HG02885 (cell line): ENCODE data around the gene UBE2J2.
A peak's percentile ranks its signal among the peaks of the same experiment; 100 is the strongest.

Source experiments
- ATAC-seq: cut with Tn5 transposase; IDR thresholded peaks from one replicate; pipeline ENCODE4 v1.9.1; 2021; ENCODE audit warnings: mild to moderate bottlenecking; ENCODE audit not compliant: unreplicated experiment, poor library complexity

Gene UBE2J2

GRCh38 chr1:1296070-1297061 is 22.7 kb upstream of the UBE2J2 start:
- ATAC-seq: no peak

GRCh38 chr1:1295154-1295923 is 21.7 kb upstream of the UBE2J2 start:
- no peak for ATAC-seq

GRCh38 chr1:1294250-1294890 is 20.7 kb upstream of the UBE2J2 start:
- no peak for ATAC-seq

GRCh38 chr1:1293263-1294249 is 19.9 kb upstream of the UBE2J2 start:
- no peak for ATAC-seq

GRCh38 chr1:1292851-1293250 is 19.2 kb upstream of the UBE2J2 start:
- ATAC-seq: no peak

GRCh38 chr1:1292442-1292779 is 18.8 kb upstream of the UBE2J2 start:
- ATAC-seq: no peak

- peak; percentile 40 for ATAC-seq
Observed at GRCh38 chr1:1291548-1292441, 18.1 kb upstream of the UBE2J2 start.

- ATAC-seq: no peak
Observed at GRCh38 chr1:1291023-1291528, 17.4 kb upstream of the UBE2J2 start.

GRCh38 chr1:1290238-1290731 is 16.6 kb upstream of the UBE2J2 start:
- no peak for ATAC-seq

- ATAC-seq: no peak
Observed at GRCh38 chr1:1287288-1288110, 13.8 kb upstream of the UBE2J2 start.

GRCh38 chr1:1286313-1287261 is 12.9 kb upstream of the UBE2J2 start:
- ATAC-seq: no peak

- ATAC-seq: no peak
Observed at GRCh38 chr1:1285611-1286311, 12.1 kb upstream of the UBE2J2 start.

GRCh38 chr1:1285102-1285571 is 11.5 kb upstream of the UBE2J2 start:
- ATAC-seq: no peak

GRCh38 chr1:1284221-1285101 is 10.8 kb upstream of the UBE2J2 start:
- no peak for ATAC-seq

GRCh38 chr1:1283821-1284220 is 10.2 kb upstream of the UBE2J2 start:
- ATAC-seq: no peak
